T-helper 1 cell treated with Interleukin-12 subunit alpha and Interleukin-12 subunit beta and Interleukin-4 antibody, amounts not matched to agents 30 μg/mL and 1 μg/mL, for 36 hours (primary cell): ENCODE results near the gene RPL31.

ENCODE experiments used
- H3K27ac Mint-ChIP-seq: one replicate; pipeline ENCODE4 v1.8.0; 2021; ENCODE audit warnings: mild to moderate bottlenecking, mixed read lengths
- H3K27me3 Mint-ChIP-seq: one replicate; pipeline ENCODE4 v1.8.0; 2021; ENCODE audit warnings: low read depth, mixed read lengths
- H3K36me3 Mint-ChIP-seq: one replicate; pipeline ENCODE4 v1.8.0; 2021; ENCODE audit warnings: low read depth, mixed read lengths
- H3K4me1 Mint-ChIP-seq: one replicate; pipeline ENCODE4 v1.8.0; 2021; ENCODE audit warnings: low read depth, mixed read lengths
- H3K4me3 Mint-ChIP-seq: one replicate; pipeline ENCODE4 v1.8.0; 2021; ENCODE audit warnings: mild to moderate bottlenecking, moderate library complexity, mixed read lengths
- H3K9me3 Mint-ChIP-seq: one replicate; pipeline ENCODE4 v1.8.0; 2021; ENCODE audit warnings: mixed read lengths

RPL31 gene

GRCh38 chr2:100997509-100998234 lies 4.4 kb upstream of the RPL31 start:
- H3K4me3 Mint-ChIP-seq = no peak overlapping the region
- no peak overlapping the region for H3K27ac Mint-ChIP-seq
- H3K27me3 Mint-ChIP-seq = peaks cover 3% of the 10 kb centered on the region
- H3K36me3 Mint-ChIP-seq = peaks cover 3% of the 10 kb centered on the region
- peaks cover 6% of the 10 kb centered on the region for H3K4me1 Mint-ChIP-seq
- H3K9me3 Mint-ChIP-seq = no peaks in the 10 kb centered on the region

- Mint-ChIP-seq H3K4me1 (peaks cover 7% of the 10 kb centered on the region), H3K9me3 (no peaks in the 10 kb centered on the region), H3K36me3 (peaks cover 8% of the 10 kb centered on the region)
Observed at GRCh38 chr2:100998235-100998573, 3.9 kb upstream of the RPL31 start.

GRCh38 chr2:100999995-101000394 lies 2.1 kb upstream of the RPL31 start:
- no peaks in the 10 kb centered on the region for H3K9me3 Mint-ChIP-seq
- peaks cover 25% of the 10 kb centered on the region for H3K4me1 Mint-ChIP-seq
- H3K4me3 Mint-ChIP-seq = no peak overlapping the region
- H3K36me3 Mint-ChIP-seq = peaks cover 26% of the 10 kb centered on the region
- peak overlapping the region; percentile 66 for H3K27ac Mint-ChIP-seq
- H3K27me3 Mint-ChIP-seq = peaks cover 3% of the 10 kb centered on the region

More at GRCh38 chr2:100998235-100998573, 3.9 kb upstream of the RPL31 start:
- no peak overlapping the region for H3K4me3 Mint-ChIP-seq
- peaks cover 3% of the 10 kb centered on the region for H3K27me3 Mint-ChIP-seq
- H3K27ac Mint-ChIP-seq = no peak overlapping the region

- Mint-ChIP-seq H3K9me3 (no peaks in the 10 kb centered on the region), H3K36me3 (peaks cover 46% of the 10 kb centered on the region), H3K4me1 (peaks cover 37% of the 10 kb centered on the region), H3K27me3 (peaks cover 3% of the 10 kb centered on the region), H3K27ac (peak overlapping the region; percentile 88), H3K4me3 (peak overlapping the region; percentile 95)
Observed at GRCh38 chr2:101002562-101003277, 631 bp downstream of the RPL31 start.

- H3K36me3 Mint-ChIP-seq = peaks cover 50% of the 10 kb centered on the region
- peak overlapping the region; percentile 88 for H3K27ac Mint-ChIP-seq
- peaks cover 40% of the 10 kb centered on the region for H3K4me1 Mint-ChIP-seq
- peak overlapping the region; percentile 95 for H3K4me3 Mint-ChIP-seq
- no peaks in the 10 kb centered on the region for H3K9me3 Mint-ChIP-seq
- peaks cover 3% of the 10 kb centered on the region for H3K27me3 Mint-ChIP-seq
Observed at GRCh38 chr2:101003278-101003775, 1.2 kb downstream of the RPL31 start.

GRCh38 chr2:101004620-101005325 lies 2.7 kb downstream of the RPL31 start:
- Mint-ChIP-seq H3K9me3 (no peaks in the 10 kb centered on the region), H3K27ac (peak overlapping the region; percentile 68), H3K27me3 (no peaks in the 10 kb centered on the region), H3K4me3 (peak overlapping the region; percentile 95), H3K36me3 (peaks cover 55% of the 10 kb centered on the region), H3K4me1 (peaks cover 40% of the 10 kb centered on the region)

GRCh38 chr2:101006065-101006715 lies 4.1 kb downstream of the RPL31 start:
- H3K27me3 Mint-ChIP-seq = no peaks in the 10 kb centered on the region
- no peak overlapping the region for H3K27ac Mint-ChIP-seq
- H3K4me1 Mint-ChIP-seq = peaks cover 40% of the 10 kb centered on the region
- no peak overlapping the region for H3K4me3 Mint-ChIP-seq
- H3K36me3 Mint-ChIP-seq = peaks cover 60% of the 10 kb centered on the region
- no peaks in the 10 kb centered on the region for H3K9me3 Mint-ChIP-seq

- H3K4me1 Mint-ChIP-seq = peaks cover 41% of the 10 kb centered on the region
- H3K36me3 Mint-ChIP-seq = peaks cover 64% of the 10 kb centered on the region
- H3K27ac Mint-ChIP-seq = no peak overlapping the region
- no peaks in the 10 kb centered on the region for H3K9me3 Mint-ChIP-seq
- no peak overlapping the region for H3K4me3 Mint-ChIP-seq
- H3K27me3 Mint-ChIP-seq = no peaks in the 10 kb centered on the region
Observed at GRCh38 chr2:101007415-101008345, 5.6 kb downstream of the RPL31 start.

GRCh38 chr2:101011152-101011551 lies 9.1 kb downstream of the RPL31 start:
- no peak overlapping the region for H3K27ac Mint-ChIP-seq

GRCh38 chr2:101012054-101012705 lies 10.1 kb downstream of the RPL31 start:
- Mint-ChIP-seq H3K36me3 (peaks cover 43% of the 10 kb centered on the region), H3K27me3 (no peaks in the 10 kb centered on the region), H3K4me1 (peaks cover 13% of the 10 kb centered on the region), H3K27ac (peak overlapping the region; percentile 31), H3K4me3 (no peak overlapping the region), H3K9me3 (no peaks in the 10 kb centered on the region)

More at GRCh38 chr2:101011152-101011551, 9.1 kb downstream of the RPL31 start:
- H3K36me3 Mint-ChIP-seq = peaks cover 46% of the 10 kb centered on the region
- no peaks in the 10 kb centered on the region for H3K9me3 Mint-ChIP-seq
- peaks cover 15% of the 10 kb centered on the region for H3K4me1 Mint-ChIP-seq
- no peak overlapping the region for H3K4me3 Mint-ChIP-seq
- H3K27me3 Mint-ChIP-seq = no peaks in the 10 kb centered on the region

GRCh38 chr2:101012706-101013181 lies 10.7 kb downstream of the RPL31 start:
- Mint-ChIP-seq H3K27ac (no peak overlapping the region), H3K4me3 (no peak overlapping the region), H3K36me3 (peaks cover 41% of the 10 kb centered on the region)

GRCh38 chr2:101014264-101014857 lies 12.3 kb downstream of the RPL31 start:
- H3K36me3 Mint-ChIP-seq = peaks cover 38% of the 10 kb centered on the region
- no peaks in the 10 kb centered on the region for H3K9me3 Mint-ChIP-seq
- H3K27ac Mint-ChIP-seq = no peak overlapping the region
- H3K4me3 Mint-ChIP-seq = no peak overlapping the region
- peaks cover 9% of the 10 kb centered on the region for H3K4me1 Mint-ChIP-seq
- no peaks in the 10 kb centered on the region for H3K27me3 Mint-ChIP-seq

More at GRCh38 chr2:101012706-101013181, 10.7 kb downstream of the RPL31 start:
- Mint-ChIP-seq H3K4me1 (peaks cover 12% of the 10 kb centered on the region), H3K9me3 (no peaks in the 10 kb centered on the region), H3K27me3 (no peaks in the 10 kb centered on the region)
